Skeletal muscle satellite cell (primary cell): Measurements from ENCODE around the gene PTGES2. TPM values are rescaled to one million over a fixed set of nuclear protein-coding genes. Genes with fewer than 3 reads are reported as not detected.

Experiments used
- H3K27me3 ChIP-seq: 2 replicates; pipeline ENCODE4 v1.7.0; 2013; ENCODE audit warnings: low read length; ENCODE audit not compliant: control insufficient read depth, insufficient read depth
- H3K36me3 ChIP-seq: 2 replicates; pipeline ENCODE4 v1.7.0; 2013; ENCODE audit warnings: mild to moderate bottlenecking, control low read depth, low read length; ENCODE audit not compliant: insufficient read depth
- H3K4me1 ChIP-seq: 2 replicates; pipeline ENCODE4 v1.7.0; 2013; ENCODE audit warnings: low read length; ENCODE audit not compliant: control insufficient read depth, insufficient read depth
- H3K4me2 ChIP-seq: 2 replicates; pipeline ENCODE4 v1.7.0; 2013; ENCODE audit warnings: mild to moderate bottlenecking, low read length
- H3K4me3 ChIP-seq: 2 replicates; pipeline ENCODE4 v1.7.0; 2013; ENCODE audit warnings: low read length
- H3K9ac ChIP-seq: 2 replicates; pipeline ENCODE4 v1.7.0; 2013; ENCODE audit warnings: mild to moderate bottlenecking, low read depth, low read length, moderate library complexity
- H3K9me3 ChIP-seq: replicated peaks from 2 replicates; pipeline ENCODE4 v1.7.0; 2013; ENCODE audit warnings: mild to moderate bottlenecking, control low read depth, low read length
- total RNA-seq: library from RNA; depleted of rRNA; stranded (reverse); fragments of >200 nt; gene quantifications from 2 replicates; pipeline ENCODE4 v1.2.3, GENCODE V29; 2012; rRNA removed

Gene PTGES2
- total RNA-seq, result 85.9 and 97.0 TPM in 2 replicates

DNA sequence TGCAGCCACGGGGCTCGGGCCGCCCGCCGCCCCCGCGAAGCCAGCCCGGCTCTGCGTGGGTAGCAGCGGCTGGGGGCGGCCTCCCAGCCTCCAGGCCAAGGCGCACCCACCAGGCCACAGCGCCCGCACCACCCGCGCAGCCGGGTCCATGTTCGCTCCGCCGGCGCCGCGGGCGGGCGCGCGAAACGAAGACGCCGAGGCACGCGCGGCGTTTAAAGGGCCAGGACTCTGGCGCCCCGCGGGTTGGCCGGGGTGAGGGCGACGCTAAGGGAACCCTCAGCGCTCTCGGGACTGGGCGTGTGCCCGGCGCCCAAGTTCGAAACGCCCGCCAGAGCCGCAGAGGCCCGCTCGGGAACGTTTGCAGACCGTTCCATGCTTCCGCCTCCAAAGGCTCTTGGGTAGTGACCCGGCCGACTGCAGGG lies at the start of gene PTGES2:
TSS of gene PTGES2 (minus strand) at position 162 of the 422 bp plus-strand sequence. CDS start at position 150, 12 bp downstream.
- Histone ChIP-seq H3K9ac (peak within 1 kb of the TSS; percentile 96), H3K36me3 (peaks cover 13% of the 10 kb centered on the region), H3K27me3 (peaks cover 15% of the 10 kb centered on the region), H3K4me1 (peaks cover 15% of the 10 kb centered on the region), H3K9me3 (no peaks in the 10 kb centered on the region), H3K4me3 (peak within 1 kb of the TSS; percentile 95), H3K4me2 (peak within 1 kb of the TSS; percentile 97)

DNA sequence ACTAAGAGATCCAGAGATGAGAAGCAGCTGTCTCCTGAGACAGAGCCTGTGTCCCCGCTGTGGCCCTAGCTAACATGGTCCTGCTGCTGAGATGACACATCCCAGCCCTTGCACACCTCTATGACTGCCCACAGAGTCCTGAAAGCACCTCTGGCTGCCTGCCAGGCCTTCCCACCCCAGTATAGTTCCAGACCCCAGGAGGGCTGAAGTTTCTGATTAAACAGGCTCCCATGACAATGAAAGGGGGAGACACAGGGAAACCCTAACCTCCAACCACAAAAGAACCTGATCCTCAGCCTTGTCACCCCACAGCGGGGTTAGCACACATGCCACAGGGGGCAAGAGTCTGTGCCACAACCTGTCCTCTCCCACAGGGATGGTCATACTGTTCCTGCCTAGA lies 48.2 kb upstream of the PTGES2 start:
- Histone ChIP-seq H3K27me3 (no peaks in the 10 kb centered on the region), H3K9ac (no peak overlapping the region), H3K4me3 (no peak overlapping the region), H3K4me2 (no peak overlapping the region), H3K36me3 (peaks cover 55% of the 10 kb centered on the region), H3K4me1 (peaks cover 4% of the 10 kb centered on the region), H3K9me3 (no peaks in the 10 kb centered on the region)

DNA sequence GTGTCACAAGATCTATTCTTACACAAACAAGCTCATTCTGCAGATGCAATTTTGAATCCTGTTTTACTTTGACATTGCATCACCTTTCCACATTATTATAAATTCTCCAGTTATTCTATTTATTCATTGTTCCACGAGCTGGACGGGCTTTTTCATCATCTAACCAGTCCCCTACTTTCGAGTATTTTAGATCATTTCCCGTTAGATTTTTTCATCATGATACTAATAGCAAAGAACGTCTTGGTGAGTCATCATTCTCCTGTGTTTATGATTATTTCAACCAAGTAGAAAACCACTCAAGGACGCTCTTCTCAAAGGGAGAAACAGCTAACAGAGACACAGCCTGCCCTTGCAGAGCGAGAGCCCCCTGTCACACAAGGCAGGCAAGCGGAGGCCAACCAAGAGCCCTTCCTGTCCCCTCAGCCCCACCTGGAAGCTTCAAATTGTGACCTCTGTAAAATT lies 47.6 kb upstream of the PTGES2 start:
- H3K4me1 ChIP-seq, result peaks cover 4% of the 10 kb centered on the region
- no peaks in the 10 kb centered on the region for H3K9me3 ChIP-seq
- no peak overlapping the region for H3K4me2 ChIP-seq
- H3K27me3 ChIP-seq, result no peaks in the 10 kb centered on the region
- H3K4me3 ChIP-seq, result no peak overlapping the region
- no peak overlapping the region for H3K9ac ChIP-seq
- H3K36me3 ChIP-seq, result peaks cover 51% of the 10 kb centered on the region

DNA sequence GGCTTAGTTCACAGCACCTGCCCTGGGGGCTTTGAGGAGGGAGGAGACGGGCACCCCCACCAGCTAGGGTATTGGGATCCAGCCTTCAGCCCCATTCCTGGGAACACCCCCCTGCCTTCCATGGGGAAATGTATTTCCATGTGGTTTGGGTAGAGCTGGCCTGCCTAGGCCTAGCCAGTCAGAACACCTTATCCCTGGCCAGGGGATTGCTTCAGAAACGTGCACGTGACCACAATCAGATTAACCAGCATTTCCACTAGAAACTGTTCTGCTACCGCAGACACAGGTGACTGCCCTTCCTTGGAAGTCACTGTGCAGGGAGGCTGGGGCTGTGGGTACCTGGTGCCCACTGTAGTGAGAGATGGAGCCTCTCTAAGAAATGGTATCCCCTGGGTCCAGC lies 46.5 kb upstream of the PTGES2 start:
- H3K27me3 ChIP-seq, result no peaks in the 10 kb centered on the region
- no peak overlapping the region for H3K9ac ChIP-seq
- H3K4me2 ChIP-seq, result no peak overlapping the region
- peaks cover 54% of the 10 kb centered on the region for H3K36me3 ChIP-seq
- H3K9me3 ChIP-seq, result no peaks in the 10 kb centered on the region
- H3K4me3 ChIP-seq, result no peak overlapping the region
- H3K4me1 ChIP-seq, result peaks cover 4% of the 10 kb centered on the region

DNA sequence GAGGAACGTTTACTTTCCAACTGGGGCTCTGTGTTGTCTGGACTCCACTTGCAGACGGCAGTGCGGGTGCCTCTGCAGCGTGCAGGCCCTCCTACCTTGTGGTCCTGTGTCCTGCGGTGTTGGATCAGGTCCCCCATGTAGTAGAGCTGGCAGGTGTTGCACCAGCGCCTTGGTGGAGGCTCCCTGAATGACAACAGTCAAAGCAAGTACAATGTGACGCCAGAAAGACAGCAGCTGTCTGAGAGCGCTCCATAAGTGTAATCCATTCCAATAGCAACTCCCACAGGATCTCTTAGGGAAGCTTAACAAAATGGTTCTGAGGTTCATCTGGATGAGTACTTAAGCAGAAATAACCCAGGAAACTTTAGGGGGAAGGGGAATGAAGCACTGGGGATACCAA lies 42.4 kb upstream of the PTGES2 start:
- Histone ChIP-seq H3K9ac (no peak overlapping the region), H3K36me3 (peaks cover 50% of the 10 kb centered on the region), H3K4me1 (no peaks in the 10 kb centered on the region), H3K4me3 (no peak overlapping the region), H3K27me3 (no peaks in the 10 kb centered on the region), H3K4me2 (no peak overlapping the region), H3K9me3 (no peaks in the 10 kb centered on the region)

DNA sequence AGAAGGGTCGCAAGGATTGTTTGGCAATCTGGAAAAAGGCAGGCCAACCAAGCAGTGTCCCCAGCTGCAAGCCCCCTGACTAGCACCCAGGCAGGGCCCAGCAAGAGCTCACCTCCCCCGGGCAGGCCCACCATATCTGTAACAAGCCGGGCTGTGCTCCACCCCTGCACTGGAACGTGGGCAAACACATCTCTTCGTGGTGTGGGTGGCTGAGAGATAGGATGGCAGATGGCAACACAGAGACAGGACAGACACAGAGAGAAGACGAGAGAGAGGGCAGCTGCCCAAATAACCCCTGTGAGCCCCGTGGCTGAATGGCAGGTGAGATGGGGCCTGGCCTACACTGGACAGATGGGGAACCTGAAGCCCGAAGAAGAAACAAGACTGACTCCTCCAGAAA lies 42.0 kb upstream of the PTGES2 start:
- no peak overlapping the region for H3K4me2 ChIP-seq
- no peak overlapping the region for H3K4me3 ChIP-seq
- no peaks in the 10 kb centered on the region for H3K27me3 ChIP-seq
- peaks cover 52% of the 10 kb centered on the region for H3K36me3 ChIP-seq
- no peak overlapping the region for H3K9ac ChIP-seq
- no peaks in the 10 kb centered on the region for H3K9me3 ChIP-seq
- peaks cover 3% of the 10 kb centered on the region for H3K4me1 ChIP-seq

DNA sequence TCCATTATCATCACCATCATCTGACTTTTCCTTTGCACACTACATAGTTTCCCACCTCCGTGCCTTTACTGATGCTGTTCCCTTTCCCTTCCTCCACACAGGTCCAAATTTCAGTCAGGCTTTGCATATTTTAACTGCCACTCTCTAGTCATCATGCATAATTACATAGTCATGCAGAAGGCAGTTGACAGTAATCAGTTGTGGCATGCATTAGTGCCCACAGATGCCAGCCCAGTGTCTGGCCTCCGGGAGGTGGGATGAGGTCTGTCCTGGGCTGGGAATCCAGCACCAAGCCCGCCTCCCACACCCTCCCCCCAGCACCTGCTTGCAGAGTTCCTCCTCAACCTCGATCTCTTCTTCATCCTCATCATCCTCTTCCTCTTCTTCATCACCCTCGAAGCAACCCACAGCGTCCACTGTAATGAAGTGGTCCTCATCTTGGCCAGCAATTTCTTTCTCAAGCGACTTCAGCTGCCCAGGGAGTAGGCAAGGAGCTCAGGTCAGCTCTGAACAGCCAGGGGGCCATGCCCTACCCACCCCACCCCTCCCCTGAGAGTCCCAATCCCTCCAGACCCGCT lies 41.3 kb upstream of the PTGES2 start:
- Histone ChIP-seq H3K4me1 (peaks cover 8% of the 10 kb centered on the region), H3K9ac (no peak overlapping the region), H3K9me3 (no peaks in the 10 kb centered on the region), H3K4me2 (no peak overlapping the region), H3K27me3 (no peaks in the 10 kb centered on the region), H3K36me3 (peaks cover 55% of the 10 kb centered on the region), H3K4me3 (no peak overlapping the region)

DNA sequence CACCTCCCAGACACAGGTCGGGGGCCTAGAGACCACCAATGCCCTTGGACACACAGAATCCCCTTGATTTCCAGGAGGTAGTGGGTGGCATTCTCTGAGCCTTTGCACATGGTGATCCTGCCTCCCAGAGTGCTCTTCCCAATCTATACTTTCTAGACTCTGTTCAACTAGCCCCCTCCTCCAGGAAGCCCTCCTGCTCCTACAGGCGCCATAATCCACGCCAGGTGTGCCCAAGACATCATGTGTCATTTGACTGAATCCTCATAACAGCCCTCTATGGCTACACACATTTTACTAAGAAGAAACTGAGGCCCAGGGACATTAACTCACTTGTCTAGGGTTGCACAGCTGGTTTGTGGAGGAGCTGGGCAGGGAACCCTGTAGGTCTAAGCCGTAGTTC lies 39.7 kb upstream of the PTGES2 start:
- H3K4me2 ChIP-seq, result no peak overlapping the region
- no peak overlapping the region for H3K9ac ChIP-seq
- peaks cover 14% of the 10 kb centered on the region for H3K4me1 ChIP-seq
- no peaks in the 10 kb centered on the region for H3K9me3 ChIP-seq
- no peak overlapping the region for H3K4me3 ChIP-seq
- no peaks in the 10 kb centered on the region for H3K27me3 ChIP-seq
- H3K36me3 ChIP-seq, result peaks cover 69% of the 10 kb centered on the region

DNA sequence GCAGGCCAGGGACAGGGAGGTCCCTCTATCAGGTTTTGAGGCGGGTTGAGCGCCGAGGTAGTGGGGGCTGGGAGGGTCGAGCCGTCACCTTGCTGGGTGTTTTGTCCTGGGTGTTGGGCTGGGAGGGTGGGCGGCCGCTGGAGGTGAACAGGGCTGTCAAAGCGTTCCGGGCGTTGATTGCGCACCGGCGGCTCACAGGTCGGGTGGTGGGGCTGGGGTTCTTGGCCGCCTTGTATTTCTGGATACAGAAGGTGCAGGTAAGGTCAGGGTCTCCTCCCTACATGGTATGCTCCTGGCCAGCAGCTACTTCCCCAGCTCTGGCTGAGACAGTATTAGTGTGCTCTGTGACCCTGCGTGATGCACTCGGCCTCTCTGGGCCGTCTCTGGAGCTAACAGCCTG lies 38.6 kb upstream of the PTGES2 start:
- Histone ChIP-seq H3K4me2 (no peak overlapping the region), H3K9me3 (no peaks in the 10 kb centered on the region), H3K36me3 (peaks cover 69% of the 10 kb centered on the region), H3K4me1 (peaks cover 23% of the 10 kb centered on the region), H3K4me3 (no peak overlapping the region), H3K9ac (no peak overlapping the region), H3K27me3 (no peaks in the 10 kb centered on the region)

DNA sequence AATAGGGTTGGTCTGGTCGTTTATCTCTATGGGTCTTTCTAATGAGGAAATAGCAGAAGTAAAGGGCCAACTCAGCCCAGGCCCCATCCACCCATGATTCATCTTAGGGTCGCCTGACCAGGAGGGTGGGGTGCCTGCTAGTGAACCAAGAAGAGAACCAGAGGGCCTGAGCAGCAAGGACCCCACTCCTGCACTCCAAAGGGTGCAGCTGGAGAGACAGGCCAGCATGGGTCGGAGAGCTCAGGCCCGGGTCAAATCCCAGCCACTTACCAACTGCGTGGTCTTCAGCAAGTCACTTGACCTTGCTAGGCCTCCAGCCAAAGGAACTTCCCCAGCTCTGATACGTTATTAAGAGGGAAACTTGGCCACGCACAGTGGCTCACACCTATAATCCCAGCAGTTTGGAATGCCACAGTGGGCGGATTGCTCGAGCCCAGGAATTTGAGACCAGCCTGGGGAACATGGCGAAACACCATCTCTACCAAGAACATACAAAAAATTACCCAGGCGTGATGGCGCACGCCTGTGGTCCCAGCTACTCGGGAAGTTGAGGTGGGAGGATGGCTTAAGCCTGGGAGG lies 36.9 kb upstream of the PTGES2 start:
- no peaks in the 10 kb centered on the region for H3K9me3 ChIP-seq
- no peak overlapping the region for H3K9ac ChIP-seq
- no peaks in the 10 kb centered on the region for H3K27me3 ChIP-seq
- H3K36me3 ChIP-seq, result peaks cover 61% of the 10 kb centered on the region
- no peak overlapping the region for H3K4me3 ChIP-seq
- H3K4me2 ChIP-seq, result no peak overlapping the region
- peaks cover 32% of the 10 kb centered on the region for H3K4me1 ChIP-seq

DNA sequence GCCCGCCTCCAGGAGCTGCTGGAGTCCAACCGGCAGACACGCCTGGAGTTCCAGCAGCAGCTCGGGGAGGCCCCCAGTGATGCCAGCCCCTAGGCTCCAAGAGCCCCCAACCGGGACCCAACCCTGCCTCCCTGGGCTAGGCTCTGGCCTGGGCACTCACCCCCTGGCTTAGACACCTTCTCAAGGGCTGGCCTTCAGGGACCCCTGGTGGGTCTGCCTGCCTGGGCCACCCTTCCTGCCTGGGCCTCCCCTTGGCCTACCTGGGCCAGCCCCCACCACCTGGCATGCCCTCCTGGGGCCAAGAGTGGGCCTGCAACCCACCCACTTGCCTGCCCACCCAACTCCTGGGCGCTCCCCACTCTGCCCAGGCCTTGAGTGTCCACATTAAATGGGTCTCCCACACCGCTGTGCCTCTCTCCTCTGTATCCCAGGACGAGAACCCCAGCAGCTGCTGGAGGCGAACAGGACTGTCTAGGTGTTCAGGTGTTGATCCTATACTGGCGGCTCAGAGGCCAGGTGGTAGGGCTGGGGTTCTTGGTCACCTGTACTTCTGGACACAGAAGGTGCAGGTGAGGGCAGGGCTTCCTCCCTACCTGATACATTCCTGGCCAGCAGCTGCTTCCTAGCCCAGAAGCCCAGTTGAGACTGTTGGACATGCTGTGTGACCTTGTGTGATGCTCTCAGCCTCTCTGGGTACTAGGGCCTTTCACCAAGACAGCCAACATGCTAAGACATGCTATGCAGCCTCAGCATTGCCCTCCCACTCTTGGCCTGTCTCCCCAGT lies 36.2 kb upstream of the PTGES2 start:
- no peak overlapping the region for H3K4me2 ChIP-seq
- peaks cover 54% of the 10 kb centered on the region for H3K36me3 ChIP-seq
- H3K9ac ChIP-seq, result no peak overlapping the region
- no peaks in the 10 kb centered on the region for H3K9me3 ChIP-seq
- no peaks in the 10 kb centered on the region for H3K27me3 ChIP-seq
- H3K4me3 ChIP-seq, result no peak overlapping the region
- peaks cover 34% of the 10 kb centered on the region for H3K4me1 ChIP-seq
